ENCODE data around the gene STUM.

DNA sequence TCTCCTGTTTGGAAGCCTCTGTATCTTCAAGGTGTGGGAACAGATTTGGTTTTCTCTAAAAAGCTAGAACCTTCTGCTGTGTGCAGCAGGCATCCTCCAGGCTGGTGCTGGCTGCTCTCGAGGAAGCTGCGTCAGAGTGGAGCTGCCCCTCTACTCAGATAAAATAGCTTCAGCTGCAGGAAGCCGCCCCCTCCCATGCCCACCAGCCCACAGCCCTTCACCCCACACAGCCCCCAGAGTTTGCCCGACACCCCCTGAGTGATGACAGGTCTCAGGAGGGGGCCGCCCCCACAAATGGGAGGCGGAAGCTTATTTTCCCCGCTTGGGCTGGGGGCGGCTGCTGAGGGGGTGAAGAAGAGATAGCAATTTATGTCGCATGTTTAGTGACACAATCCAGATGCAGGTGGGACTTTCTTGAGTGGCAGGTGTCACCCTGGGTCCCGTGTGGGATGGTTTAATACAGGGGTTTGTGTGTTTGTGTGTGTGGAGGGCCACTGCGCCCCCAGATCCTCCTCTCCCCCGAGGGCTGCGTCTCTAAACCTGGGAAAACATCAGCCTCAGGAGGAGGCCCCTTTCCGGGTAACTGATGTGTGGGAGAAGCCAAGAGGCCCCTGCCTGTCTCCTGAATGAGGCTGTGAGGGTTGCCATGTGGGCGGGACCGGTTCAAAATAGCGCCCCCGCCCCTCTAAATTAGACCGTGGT lies 55.4 kb downstream of the STUM start:
- TF ChIP-seq, protein P1, sequence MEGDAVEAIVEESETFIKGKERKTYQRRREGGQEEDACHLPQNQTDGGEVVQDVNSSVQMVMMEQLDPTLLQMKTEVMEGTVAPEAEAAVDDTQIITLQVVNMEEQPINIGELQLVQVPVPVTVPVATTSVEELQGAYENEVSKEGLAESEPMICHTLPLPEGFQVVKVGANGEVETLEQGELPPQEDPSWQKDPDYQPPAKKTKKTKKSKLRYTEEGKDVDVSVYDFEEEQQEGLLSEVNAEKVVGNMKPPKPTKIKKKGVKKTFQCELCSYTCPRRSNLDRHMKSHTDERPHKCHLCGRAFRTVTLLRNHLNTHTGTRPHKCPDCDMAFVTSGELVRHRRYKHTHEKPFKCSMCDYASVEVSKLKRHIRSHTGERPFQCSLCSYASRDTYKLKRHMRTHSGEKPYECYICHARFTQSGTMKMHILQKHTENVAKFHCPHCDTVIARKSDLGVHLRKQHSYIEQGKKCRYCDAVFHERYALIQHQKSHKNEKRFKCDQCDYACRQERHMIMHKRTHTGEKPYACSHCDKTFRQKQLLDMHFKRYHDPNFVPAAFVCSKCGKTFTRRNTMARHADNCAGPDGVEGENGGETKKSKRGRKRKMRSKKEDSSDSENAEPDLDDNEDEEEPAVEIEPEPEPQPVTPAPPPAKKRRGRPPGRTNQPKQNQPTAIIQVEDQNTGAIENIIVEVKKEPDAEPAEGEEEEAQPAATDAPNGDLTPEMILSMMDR (conservative IDR thresholded peaks at IDR 0.05): no peak
- TF ChIP-seq ZFX (IDR thresholded peaks at IDR 0.05): no peak
